Hematopoietic multipotent progenitor cell treated with erythropoietin and hydrocortisone succinate and interleukin-3 and kit ligand, for 17 days (in vitro differentiated cells): ENCODE measurements around the gene GAL3ST2.
"Not testable (repeated sequence)": the region's sequence is repeated elsewhere in the genome, so short reads cannot be mapped to it uniquely, and the experiment has no call there.

ENCODE experiments used
- DNase-seq: peaks from one replicate; pipeline ENCODE4 v3.0.0-alpha.2; 2015; ENCODE audit warnings: low spot score

Gene GAL3ST2

GRCh38 chr2:241776336-241777169 is at the start of gene GAL3ST2:
Gene GAL3ST2 (plus strand): TSS chr2:241776822. CDS start chr2:241776956, 134 bp downstream.
- DNase-seq: no peak

DNA sequence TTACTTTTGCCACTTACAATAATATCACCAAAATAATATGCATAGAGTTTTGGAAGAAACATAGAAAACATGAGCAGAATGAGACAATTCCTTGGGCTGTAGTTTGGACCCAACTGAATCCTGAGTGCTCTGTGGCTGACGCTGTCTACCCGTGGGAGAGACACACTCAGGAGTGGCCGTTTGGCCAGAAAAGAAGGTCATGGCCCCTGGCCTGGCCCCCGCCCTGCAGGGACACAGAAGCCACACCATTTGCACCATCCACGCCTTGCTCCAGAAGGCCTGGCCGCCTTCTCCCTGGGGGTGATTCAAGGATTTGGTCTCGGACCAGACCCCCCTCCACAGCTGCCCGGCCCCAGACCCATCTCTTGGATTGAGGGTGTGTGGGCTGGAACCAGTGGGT is 48.6 kb upstream of the GAL3ST2 start:
- DNase-seq: no peak

DNA sequence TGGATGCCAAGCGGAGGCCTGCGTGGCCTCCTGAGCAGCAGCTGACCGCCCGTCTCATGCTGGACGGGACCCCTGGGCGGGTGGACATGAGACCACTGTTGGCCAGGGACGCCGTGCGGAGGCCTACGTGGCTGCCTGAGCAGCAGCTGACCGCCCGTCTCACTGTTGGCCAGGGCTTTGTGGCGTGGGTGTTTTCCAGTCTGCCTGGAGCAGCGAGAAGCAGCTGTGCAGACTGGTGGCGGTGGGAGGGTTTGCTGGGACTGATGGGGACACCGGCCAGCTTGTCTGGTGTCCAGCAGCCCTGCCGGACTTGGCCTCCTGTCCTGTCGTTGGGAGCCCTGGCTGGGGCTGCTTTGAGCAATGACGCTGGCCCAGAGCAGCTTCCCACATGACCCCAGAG is 48.0 kb upstream of the GAL3ST2 start:
- DNase-seq: no peak

GRCh38 chr2:241729868-241730267 is 46.8 kb upstream of the GAL3ST2 start:
- DNase-seq: no peak

GRCh38 chr2:241730671-241731293 is 45.8 kb upstream of the GAL3ST2 start:
- no peak for DNase-seq

DNA sequence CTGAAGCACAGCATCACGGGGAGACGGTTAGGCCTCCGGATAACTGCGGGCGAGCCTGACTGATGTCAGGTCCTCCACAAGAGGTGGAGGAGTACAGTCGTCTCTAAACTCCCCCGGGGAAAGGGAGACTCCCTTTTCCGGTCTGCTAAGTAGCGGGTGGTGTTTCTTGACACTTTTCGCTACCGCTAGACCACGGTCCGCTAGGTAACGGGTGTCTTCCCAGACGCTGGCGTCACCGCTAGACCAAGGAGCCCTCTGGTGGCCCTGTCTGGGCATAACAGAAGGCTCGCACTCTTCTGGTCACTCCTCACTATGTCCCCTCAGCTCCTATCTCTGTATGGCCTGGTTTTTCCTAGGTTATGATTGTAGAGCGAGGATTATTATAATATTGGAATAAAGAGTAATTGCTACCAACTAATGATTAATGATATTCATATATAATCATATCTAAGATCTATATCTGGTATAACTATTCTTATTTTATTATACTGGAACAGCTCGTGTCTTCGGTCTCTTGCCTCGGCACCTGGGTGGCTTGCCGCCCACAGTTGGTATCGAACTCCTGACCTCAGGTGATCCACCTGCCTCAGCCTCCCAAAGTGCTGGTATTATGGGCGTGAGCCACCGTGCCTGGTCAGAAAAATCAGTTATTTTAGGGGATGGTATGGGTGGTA is 44.0 kb upstream of the GAL3ST2 start:
- DNase-seq: peak; percentile 36

DNA sequence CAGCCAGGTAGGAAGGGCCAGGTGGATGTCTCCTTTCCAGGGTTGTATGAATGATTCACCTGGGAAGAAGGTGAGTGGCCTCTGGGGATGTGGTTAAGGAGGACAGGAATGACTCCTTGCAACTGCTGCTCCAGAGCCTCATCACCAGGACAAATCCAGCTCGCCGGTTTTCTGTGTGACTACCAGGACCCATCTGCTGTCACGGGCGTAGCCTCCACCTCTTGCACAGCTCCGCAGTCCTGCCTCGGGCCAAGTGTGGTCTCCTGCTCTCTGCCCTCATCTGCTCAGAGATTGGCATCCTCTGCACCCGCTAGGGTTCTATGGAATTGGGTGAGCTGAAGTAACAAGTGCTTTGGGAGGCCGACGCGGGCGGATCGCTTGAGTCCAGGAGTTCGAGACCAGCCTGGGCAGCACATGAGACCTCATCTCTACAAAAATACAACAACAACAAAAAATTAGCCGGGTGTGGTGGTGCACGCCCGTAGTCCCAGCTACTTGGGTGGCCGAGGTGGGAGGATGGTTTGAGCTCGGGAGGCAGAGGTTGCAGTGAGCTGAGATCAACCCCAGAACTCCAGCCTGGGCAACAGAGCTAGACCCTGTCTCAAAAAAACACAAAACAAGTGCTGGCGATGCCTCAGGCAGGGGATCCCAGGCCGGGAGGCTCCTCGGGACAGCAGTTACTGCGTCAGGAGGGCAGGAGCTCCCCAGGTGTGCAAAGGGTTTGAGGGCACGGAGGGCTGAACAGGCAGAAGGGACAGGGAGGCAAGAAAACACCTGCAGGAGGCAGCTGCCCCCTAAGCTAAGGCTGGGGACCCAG is 43.0 kb upstream of the GAL3ST2 start:
- no peak for DNase-seq

GRCh38 chr2:241734208-241734466 is 42.5 kb upstream of the GAL3ST2 start:
- no peak for DNase-seq

GRCh38 chr2:241734467-241735208 is 42.0 kb upstream of the GAL3ST2 start, which contains the start of gene D2HGDH:
Gene D2HGDH (plus strand): TSS chr2:241734630. CDS start chr2:241735225, 595 bp downstream.
- DNase-seq: peak; percentile 93

DNA sequence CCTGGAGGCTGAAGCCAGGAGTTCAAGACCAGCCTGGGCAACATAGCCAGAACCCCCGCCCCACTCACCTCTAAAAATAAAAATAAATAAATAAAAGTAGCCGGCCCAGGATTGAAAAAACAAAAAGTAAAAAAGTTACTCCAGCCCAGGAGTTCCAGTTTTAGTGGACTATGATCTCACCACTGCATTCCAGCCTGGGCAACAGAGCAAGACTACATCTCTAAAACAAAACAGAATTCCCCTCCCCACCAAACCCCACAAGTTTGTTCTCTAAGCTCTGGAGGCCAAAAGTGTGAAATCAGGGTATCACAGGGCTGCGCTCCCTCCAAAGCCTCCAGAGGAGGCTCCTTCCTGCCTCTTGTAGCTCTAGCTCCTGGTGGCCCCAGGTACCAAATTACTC is 40.5 kb upstream of the GAL3ST2 start:
- no peak for DNase-seq

DNA sequence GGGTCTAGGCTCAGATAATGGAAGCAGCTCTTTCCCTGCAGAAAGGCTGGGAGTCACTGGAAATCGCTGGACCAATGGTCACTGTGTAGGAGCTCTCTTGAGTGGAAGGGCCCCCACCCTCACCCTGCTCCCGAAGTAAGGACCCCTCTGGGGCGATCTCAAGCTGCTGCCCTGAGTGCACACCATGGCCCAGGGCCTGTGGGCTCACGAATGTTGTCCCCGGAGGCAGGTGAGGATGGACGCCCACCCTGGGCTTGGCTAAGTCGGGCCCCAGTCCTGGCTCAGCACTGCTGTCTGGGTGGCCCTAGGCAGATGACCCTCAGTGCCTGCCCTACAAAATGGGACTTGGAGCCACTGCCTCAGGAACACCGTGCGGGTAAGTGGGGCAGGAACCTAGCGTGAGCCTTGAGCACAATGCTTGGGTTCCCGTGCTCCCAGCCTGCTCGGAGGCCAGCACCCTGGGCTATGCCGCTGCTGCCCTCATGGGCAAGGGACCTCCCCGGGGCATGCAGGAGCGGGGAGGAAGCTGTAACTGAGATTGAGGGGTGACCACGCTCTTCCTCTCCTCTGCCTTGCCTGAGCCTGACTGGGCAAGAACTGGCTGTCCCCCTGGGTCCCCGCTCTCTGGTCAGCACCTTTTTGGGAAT is 38.5 kb upstream of the GAL3ST2 start:
- no peak for DNase-seq

DNA sequence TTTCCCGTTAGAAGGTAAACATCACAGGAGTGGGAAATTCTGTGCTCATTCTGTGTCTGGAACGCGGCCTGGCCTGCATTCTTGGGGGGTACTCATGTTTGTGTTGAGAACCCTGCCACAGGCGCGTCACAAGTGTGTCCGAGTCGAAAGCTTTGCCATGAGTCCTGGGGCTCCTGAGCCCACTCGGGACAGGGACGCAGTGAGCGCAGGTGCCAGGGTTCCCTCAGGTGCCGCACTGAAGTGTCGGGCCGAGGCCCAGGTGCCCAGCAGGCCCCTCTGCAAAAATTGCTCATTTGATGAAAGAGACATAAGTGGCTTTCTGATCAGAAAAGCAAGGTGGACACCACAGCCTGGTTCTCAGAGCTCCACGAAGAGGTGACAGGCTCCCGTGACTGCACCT is 37.4 kb upstream of the GAL3ST2 start:
- no peak for DNase-seq

- no peak for DNase-seq
Observed at GRCh38 chr2:241739651-241740050, 37.0 kb upstream of the GAL3ST2 start.

DNA sequence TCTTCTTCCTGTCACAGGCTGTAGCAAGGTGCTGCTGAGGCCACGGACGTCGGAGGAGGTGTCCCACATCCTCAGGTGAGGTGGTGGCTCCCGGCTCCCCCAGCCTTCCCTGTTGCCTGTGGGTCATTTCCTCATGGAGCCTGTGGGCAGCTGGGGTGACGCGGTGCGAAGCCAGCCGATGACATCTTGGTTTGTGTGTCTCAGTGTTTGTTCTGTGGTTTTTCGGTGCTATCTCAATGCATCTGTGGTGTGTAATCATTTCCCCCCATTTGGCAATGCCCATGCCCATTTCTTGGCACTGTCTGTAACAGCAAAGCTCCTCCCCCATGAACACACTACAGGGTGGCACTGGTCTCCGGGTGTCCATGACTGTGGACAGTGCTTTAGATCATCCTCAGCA is 35.6 kb upstream of the GAL3ST2 start:
- no peak for DNase-seq

- no peak for DNase-seq
Observed at GRCh38 chr2:241742320-241742939, 34.2 kb upstream of the GAL3ST2 start.

DNA sequence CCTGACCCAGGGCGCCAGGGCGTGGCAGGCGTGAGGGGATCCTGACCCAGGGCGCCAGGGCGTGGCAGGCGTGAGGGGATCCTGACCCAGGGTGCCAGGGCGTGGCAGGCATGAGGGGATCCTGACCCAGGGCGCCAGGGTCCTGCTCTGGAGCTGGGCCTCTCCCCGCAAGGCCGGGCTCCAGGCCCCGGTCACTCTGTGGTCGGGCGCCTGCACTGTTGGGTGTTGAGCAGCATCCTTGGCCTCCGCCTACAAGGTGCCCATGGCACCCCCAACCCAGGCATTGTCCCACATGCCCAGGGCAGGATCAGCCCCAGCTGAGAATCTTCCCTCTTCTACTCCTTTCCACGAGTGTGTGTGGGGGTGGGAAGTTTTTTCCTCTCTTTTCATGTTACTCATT is 33.6 kb upstream of the GAL3ST2 start:
- not testable (repeated sequence) for DNase-seq

DNA sequence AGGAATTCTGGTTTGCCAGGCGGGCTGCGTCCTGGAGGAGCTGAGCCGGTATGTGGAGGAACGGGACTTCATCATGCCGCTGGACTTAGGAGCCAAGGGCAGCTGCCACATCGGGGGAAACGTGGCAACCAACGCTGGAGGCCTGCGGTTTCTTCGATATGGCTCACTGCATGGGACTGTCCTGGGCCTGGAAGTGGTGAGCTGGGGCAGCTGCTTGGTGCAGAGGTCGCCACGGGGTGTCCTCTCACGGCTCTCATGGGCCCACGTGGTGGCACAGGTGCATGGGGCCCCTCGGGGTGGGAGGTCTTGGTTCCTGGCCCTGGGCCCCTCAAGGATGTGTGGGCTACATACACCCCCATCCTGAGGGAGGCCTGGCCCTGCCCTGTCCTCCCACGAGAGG is 33.0 kb upstream of the GAL3ST2 start:
- no peak for DNase-seq

DNA sequence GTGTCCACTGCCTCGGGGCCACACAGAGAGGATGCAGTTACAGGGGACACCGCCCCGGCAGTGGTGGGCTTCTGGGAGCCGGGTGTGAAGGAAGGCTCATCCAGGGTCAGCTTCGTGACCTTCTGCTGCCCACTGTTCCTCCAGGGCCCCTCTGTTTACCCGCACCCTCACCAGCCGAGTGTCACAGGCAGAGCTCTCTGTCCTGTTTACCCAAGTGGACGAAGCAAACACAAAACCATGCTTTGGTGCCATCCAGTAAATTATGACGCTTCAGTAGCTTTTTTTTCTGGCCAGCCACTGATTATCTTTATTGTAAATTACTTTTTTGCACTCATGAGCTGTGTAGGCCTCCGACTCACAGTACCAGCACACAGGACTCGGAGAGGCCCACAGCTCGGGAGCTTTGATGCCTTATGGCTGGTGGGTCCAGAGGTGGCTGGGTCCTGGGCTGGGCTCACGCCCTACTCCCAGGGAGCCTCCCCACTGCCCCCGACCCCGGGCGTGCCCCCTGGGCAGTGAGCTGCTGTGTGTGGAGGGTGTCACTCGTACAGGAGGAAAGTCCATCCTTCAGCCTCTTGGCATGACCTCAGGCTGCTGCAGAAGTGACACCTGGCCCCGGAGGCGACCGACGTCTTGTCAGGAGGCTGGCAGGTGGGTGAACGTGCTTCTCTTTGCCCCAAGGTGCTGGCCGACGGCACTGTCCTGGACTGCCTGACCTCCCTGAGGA is 32.4 kb upstream of the GAL3ST2 start:
- DNase-seq: no peak

- DNase-seq: no peak
Observed at GRCh38 chr2:241745276-241745675, 31.3 kb upstream of the GAL3ST2 start.

DNA sequence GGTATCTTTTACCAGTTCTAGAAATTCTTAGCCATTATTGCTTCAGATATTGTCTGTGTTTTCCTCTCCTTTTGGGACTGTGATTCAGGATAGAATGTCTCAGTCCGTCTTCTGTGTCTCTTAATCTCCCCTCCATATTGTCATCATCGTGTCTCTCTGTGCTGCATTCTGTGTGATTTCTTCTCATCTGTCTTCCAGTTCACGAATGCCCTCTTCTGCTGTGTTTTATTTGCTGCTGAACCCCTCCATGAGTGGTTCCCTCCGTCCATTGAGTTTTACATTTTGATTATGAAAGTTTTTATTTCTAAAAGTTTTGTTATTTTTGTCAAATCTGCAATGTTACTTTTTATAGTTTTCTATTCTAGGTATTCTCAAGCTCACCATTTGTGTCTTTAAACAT is 30.5 kb upstream of the GAL3ST2 start:
- DNase-seq: no peak
